ENCODE data around the gene KCNQ1.

KCNQ1 gene

GRCh38 chr11:2559527-2560311 is 114.9 kb downstream of the KCNQ1 start:
- DNase-seq, result no peak

- DNase-seq, result no peak
Observed at GRCh38 chr11:2561696-2562581, 117.1 kb downstream of the KCNQ1 start.

- no peak for DNase-seq
Observed at GRCh38 chr11:2562890-2563212, 118.0 kb downstream of the KCNQ1 start.

- DNase-seq, result no peak
Observed at GRCh38 chr11:2563213-2564007, 118.6 kb downstream of the KCNQ1 start.

GRCh38 chr11:2564008-2564530 is 119.3 kb downstream of the KCNQ1 start:
- DNase-seq, result no peak

GRCh38 chr11:2564588-2565425 is 120.0 kb downstream of the KCNQ1 start:
- no peak for DNase-seq

- DNase-seq, result no peak
Observed at GRCh38 chr11:2565447-2566222, 120.8 kb downstream of the KCNQ1 start.

- no peak for DNase-seq
Observed at GRCh38 chr11:2566223-2567025, 121.6 kb downstream of the KCNQ1 start.

GRCh38 chr11:2567026-2567671 is 122.3 kb downstream of the KCNQ1 start:
- DNase-seq, result no peak

- DNase-seq, result no peak
Observed at GRCh38 chr11:2569321-2569721, 124.5 kb downstream of the KCNQ1 start.

GRCh38 chr11:2569731-2570210 is 125.0 kb downstream of the KCNQ1 start:
- DNase-seq, result no peak

- no peak for DNase-seq
Observed at GRCh38 chr11:2570211-2570811, 125.5 kb downstream of the KCNQ1 start.

GRCh38 chr11:2570841-2571597 is 126.2 kb downstream of the KCNQ1 start:
- DNase-seq, result no peak

GRCh38 chr11:2571598-2572281 is 126.9 kb downstream of the KCNQ1 start:
- DNase-seq, result no peak

- DNase-seq, result no peak
Observed at GRCh38 chr11:2572491-2573239, 127.9 kb downstream of the KCNQ1 start.

GRCh38 chr11:2573240-2574042 is 128.6 kb downstream of the KCNQ1 start:
- no peak for DNase-seq

Measured in activated naive CD4-positive, alpha-beta T cell treated with Interleukin-2 at 50 U/mL for 16 hours (primary cell).